ENCODE results near the gene TRIM2.

The TRIM2 gene

DNA sequence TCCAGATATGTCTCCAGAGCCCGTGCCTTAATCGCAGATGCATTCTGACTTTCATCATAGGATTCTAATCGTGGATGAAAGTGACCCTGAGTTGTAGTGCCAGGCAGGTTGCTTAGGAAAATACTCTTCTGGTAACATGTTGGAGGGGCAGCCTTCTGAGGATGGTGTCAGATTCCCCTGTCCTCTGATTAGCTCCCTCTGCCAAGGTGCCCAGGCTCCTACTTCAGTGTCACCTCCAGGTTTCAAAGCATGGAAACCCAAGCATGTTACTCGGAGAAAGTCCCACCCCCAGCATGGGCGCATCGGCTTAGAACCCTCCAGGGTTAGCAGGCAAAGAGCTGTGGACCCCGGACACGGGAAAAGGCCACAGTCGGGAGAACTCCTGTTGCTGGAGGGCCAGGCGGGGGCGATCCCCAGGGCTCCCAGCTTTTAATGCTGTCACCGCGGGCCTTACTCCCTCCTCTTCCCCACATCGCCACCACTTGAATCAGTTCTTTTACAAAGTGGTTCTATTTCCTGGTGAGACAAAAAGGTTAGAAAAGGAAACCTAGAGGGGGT is 44.5 kb downstream of the TRIM2 start:
- peak in 1 of 2 donors; percentile 7 for DNase-seq (ENCODE audit: low read depth in 2 of 2)

DNA sequence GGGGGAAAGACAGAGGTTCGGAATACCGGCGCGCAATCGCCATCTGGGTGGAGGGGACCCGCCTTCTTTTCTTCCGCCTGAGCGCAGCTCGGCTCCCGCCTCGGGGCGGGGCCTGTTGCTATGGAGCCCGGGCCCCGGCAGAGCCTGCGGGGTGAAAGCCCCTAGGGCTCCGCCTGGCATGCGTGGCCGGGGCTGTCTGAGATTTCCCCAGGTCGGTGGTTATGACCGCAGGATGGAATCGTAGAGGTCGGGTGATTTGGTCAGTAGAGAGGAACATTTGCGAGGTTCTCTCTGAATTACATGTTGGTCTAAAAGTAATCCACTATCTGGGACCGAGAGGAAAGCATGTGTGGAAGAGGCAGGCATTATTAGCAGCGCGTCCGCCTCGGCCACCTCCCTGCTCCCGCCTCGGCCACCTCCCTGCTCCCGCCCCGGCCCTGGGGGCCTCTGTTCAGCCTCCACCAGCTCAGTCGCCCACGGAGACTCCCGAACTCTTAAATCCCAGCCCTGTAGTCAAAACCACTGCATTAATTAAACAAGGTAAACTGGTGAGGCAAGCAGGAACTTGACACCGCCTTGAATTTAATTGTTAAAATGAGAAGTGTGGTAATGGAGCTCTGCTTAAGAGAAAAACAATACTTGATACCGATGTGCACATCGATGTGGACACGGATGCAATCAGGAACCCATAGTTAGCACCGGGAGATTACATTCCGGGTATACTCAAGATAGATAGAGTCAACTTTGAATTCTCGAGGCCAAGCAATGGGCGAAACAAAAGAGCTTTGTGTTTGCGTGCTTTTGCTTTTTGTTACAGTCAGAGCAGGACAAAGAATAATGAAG is 45.2 kb downstream of the TRIM2 start:
- DNase-seq (ENCODE audit: low read depth in 2 of 2) = peak; percentile 73

DNA sequence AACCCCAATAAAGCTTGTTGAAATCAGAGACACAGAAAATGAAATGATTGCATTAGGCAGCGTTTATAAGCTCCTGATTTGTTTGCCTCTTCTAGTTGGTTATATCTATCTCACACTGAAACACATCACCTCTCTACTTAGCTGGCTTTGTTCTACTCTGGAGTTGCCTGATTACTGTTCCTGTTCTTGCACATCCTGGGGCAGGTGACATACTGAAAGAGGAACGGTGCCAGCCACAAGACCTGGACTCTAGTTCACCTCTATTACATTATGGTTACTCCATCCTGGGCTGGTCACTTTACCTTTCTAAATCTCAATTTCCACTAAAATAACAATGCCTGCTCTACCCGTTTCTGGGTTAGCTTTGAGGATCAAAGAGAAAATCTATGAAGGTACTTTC is 47.9 kb downstream of the TRIM2 start:
- no peak for DNase-seq (ENCODE audit: low read depth in 2 of 2)

DNA sequence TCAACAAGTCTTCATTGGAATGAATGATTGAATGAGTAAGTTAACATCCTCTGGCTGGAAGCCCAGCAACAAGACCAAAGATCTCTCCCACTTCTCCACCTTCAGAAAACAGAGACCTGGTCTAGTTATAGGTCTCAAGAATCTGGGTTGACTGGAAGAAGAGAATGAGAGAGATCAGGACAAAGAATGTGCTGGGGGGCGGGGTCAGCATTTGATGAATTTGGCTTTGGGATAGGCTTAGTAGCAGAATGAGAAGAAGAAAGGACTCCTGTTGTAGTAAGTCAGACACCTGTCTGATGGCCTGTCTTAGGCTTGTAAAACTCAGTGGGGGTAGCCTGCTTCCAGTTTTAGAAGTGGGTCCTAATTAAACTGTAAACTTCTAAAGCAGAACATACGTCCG is 51.0 kb downstream of the TRIM2 start:
- DNase-seq (ENCODE audit: low read depth in 2 of 2) = no peak

DNA sequence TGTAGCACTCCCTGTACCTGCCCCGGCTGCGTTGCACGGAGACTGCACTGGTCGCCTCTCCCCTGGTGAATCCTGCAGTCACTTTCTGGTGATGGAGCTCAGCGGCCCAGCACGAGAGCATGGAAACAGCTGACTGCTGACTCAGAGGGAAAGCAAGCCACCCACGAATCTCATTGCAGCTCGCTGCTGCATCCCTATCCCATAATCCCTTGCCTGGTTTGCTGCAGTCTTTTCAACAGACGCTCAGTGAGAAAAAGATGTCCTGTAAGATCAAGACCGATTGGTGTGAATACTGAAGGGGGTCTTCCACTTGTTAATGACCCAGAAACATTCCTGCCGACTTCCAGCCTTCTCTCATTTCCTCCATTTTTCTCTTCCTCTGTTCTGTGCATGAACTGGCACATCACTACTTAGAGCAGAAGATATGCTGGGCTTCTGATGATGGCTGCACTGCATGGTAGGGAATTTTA is 52.9 kb downstream of the TRIM2 start:
- peak; percentile 11 to 13 for DNase-seq (ENCODE audit: low read depth in 2 of 2)

DNA sequence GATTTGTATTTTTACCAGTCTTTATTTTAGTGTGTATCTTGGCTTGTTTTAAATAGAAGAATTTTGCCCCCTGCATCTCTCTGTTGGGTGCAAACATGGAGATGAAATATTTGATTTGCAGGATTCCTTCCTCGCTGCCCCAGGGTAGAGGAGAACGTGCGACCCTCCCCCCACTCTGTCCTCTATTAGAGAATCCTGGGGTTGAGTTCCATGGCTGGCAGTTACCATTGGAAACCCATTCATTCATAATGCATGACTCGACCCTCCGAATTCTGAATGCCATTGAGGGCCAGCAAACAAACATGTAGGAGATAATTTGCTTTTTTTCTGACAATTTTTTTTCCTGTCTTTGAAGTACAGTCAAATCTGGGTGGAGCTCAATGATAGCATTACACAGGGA is 53.7 kb downstream of the TRIM2 start:
- DNase-seq (ENCODE audit: low read depth in 2 of 2) = no peak

DNA sequence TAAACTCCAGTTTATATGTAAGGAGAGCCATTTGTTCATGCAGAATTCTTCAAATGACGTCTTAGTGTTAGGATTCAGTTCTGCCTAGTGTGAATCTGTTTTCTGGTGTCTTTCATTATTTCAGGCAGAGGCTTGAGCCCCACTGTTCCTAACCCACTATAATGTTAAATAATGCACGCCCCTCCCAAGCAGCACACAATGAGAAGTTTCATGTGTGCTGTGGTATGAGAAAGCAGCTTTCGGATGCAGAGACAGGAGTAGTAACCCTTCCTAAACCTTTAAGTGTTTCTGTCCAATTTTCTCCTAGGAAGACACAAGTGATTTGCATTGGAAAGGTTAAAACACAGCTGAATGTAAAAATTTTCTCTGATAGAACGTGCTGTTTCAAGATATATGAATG is 54.5 kb downstream of the TRIM2 start:
- no peak for DNase-seq (ENCODE audit: low read depth in 2 of 2)

DNA sequence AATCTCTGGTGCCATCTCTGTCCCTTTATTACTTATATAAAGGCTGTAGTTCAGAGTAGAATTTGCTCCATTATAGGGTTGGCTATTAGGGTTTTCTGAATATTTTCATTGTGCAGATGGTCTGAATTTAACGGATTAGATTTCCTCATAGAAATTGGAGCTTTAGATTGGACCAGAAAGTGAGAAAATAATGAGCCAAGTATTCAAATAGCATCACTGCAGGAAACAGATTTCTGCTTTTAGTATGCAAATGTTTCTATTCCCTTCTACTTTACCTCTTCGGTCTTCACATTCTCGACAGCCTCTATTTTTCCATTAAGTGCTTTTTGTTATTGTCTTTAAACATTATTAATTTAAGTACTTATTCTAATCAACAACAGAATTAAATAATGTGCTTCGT is 55.4 kb downstream of the TRIM2 start:
- DNase-seq (ENCODE audit: low read depth in 2 of 2) = no peak

DNA sequence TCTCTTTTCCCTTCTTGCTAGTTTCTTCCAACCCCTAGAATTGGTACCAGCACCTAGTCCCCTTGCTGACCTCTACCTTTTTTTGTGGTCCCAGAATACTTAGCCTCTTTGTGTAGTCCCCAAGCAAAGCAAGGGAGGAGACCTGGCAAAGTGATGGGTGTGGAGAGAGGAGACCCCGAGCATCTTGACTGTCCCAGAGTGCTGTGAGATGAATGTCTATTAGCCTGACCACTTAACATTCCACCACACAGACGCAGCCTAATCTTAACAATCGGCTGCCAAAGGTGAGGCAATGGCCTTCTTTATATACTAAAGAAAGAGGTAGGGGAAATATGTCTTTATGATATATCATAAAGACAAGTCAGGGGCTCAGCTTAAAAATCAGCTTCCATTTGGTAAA is 55.9 kb downstream of the TRIM2 start:
- no peak for DNase-seq (ENCODE audit: low read depth in 2 of 2)

DNA sequence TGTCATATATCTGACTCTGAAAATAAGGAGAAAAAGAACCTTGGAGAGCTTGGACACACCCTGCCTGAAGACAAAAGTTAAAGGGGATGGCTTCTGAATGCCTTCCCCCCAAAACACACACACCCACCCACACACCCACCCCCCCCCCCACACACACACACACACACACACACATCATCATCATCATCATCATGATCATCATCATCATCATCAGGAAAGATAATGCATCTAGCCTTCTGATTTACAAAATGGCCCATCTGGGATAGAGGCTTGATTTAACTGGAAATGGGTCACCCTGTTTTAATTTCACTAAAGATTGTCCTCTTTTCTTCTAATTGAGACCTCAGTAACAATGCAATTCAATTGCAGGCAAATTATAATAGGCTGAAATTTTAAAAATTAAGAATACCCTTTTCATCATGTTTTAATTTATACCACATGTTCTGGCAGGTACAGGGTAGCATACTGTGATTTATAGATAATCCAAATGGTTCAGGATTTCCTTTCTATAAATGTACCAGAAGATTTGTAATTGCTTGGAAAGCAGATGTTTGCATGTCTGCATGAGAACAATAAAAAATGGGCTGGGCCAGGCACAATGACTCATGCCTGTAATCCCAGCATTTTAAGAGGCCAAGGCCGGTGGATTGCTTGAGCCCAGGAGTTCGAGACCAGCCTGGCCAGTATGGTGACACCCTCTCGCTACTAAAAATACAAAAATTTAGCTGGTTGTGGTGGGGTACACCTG is 56.5 kb downstream of the TRIM2 start:
- DNase-seq (ENCODE audit: low read depth in 2 of 2) = no peak

DNA sequence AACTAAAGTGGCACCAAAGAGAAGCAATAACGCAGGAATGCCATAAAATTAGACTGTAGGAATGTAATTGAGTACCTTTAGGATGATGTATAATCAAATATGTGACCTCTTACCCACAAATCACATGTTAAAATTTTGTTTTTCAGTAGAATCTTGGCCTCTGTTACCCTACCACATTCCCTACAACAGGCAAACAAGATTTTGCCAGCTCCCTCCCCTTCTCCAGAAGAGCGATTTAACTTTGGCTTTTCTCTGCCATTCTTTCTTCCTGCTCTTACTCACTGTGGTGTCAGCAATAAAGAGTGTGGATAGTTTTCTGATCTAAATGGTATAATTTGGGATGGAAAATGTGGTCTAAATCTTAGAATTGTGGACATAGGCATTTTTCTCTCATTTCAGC is 57.2 kb downstream of the TRIM2 start:
- DNase-seq (ENCODE audit: low read depth in 2 of 2) = no peak

DNA sequence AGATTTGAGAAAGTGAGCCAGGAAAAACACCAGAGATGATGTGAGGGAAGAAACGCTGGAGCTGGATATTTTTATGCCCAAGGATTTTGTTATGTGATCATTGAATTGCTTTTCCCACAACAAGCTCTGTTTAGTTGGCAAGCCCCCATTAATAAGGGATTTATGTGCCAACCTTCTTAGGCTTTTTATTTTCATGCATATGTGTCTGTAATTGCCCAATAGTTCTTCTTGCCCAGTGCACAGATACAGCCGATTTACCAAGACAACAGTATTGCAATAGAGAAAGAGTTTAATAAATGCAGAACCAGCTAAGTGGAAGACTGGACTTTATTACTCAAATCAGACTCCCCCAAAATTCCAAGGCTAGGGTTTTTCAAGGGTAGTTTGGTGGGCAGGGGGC is 57.7 kb downstream of the TRIM2 start:
- no peak for DNase-seq (ENCODE audit: low read depth in 2 of 2)

DNA sequence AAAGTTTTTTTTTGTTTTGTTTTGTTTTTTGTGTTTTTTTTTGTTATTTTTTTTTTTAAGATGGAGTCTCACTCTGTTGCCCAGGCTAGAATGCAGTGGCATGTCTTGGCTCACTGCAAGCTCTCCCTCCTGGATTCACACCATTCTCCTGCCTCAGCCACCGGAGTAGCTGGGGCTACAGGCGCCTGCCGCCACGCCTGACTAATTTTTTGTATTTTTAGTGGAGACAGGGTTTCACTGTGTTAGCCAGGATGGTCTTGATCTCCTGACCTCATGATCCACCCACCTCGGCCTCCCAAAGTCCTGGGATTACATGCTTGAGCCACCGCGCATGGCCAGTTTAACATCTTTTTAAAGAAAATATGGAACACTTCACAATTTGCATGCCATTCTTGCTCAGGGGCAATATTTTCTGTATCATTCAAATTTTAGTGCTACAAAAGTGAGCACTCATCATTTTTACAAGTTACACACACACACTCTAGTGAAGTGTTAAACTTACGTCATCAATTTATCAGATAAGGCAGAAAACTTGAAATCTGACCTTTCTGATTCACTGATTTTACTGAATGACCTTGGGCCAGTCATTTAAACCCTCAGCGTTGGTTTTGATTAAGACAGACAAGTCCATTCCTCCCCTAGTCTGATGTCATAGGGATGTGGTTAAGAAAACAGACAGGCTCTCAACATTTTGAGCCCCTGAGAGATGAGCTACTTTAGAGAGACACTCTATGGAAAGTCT is 61.2 kb downstream of the TRIM2 start:
- DNase-seq (ENCODE audit: low read depth in 2 of 2) = no peak

DNA sequence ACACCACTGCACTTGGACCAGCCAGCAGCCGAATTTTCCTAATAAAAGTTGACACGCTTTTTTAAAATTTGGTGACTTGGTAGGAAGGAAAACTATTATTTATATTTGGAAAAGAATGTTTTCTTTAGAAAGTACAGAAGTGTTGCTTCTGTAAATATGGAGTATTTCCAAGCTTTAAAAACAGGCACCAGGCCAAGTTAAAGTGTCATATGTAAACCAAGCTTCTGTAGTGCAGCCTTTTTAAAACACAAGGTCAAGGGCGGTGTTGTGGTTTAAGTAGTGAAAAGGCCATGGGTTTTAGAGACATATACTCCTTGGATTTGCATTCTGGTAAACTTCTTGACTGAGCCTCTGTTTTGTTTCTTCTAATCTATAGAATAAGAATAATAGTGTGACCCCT is 62.7 kb downstream of the TRIM2 start:
- DNase-seq (ENCODE audit: low read depth in 2 of 2) = no peak

DNA sequence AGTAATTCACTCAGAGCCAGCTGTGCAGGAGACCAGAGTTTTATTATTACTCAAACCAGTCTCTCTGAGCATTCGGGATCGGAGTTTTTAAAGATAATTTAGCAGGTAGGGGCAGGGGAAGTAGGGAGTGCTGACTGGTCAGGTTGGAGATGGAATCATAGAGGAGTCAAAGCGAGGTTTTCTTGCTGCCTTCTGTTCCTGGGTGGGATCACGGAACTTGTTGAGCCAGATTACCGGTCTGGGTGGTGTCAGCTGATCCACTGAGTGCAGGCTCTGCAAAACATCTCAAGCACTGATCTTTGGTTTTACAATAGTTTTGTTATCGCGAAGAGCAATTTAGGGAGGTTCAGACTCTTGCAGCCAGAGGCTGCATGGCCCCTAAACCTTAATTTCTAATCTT is 63.6 kb downstream of the TRIM2 start:
- DNase-seq (ENCODE audit: low read depth in 2 of 2) = no peak

DNA sequence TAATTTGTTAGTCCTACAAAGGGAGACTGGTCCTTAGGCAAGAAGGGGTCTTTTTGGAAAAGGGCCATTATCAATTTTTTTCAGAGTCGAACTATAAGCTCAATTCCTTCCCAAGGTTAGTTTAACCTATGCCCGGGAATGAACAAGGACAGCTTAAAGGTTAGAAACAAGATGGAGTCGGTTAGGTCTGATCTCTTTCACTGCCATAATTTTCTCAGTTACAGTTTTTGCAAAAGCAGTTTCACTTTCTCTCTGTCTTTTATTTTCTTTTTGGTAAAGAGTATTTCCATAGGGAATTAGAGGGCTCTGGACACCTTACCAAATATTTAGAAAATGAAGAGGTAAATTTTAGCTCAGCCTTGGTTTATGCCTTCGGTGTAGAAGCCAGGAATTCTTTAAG is 64.1 kb downstream of the TRIM2 start:
- DNase-seq (ENCODE audit: low read depth in 2 of 2) = no peak

DNA sequence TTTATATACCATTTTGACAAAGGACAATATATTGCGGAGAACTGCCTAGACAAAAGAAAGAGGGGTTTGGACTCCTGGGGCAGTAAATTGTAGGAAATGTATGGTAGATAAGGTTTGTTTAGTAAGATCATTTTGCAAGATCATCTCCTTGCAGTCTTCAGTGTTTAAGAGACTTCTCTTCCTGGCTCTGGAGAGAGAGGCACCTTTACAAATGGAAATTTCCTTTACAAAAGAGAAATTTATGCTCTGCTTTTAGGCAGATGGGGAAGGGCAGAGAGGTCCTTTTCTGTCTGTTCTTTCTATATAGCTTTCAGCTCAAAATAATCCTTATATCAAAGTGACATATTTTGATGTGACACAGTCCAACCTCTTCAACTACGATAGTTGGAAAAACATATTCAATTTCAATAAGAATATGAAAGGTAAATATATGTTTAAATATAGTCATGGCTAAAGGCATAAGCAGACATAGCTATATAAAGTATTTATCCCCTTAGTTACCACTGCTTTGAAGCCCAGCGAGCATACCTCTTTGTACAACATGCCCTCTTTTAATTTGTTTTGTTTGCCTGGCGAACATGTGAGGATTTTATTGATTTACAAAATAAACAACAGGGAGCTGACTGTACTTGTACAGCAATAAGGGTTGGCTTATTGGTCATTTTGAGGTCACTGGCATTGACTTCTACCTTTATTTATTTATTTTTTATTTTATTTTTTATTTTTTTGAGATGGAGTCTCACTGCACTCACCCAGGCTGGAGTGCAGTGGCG is 65.2 kb downstream of the TRIM2 start:
- no peak for DNase-seq (ENCODE audit: low read depth in 2 of 2)

DNA sequence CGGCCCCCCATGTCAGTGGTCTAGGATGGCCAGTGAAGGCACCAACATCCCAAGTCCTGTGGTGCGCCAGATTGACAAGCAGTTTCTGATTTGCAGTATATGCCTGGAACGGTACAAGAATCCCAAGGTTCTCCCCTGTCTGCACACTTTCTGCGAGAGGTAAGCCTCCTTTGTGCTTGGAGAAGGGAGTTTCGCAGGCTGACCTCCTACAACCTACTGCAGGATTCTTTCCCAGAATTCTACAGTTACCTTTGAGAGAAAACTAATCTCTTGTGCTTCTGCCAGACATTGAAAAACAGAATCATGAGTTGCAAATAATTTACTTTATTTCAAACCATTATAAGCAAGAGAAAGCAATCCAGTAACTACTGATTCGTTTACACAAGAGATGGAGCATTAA is 66.1 kb downstream of the TRIM2 start:
- no peak for DNase-seq (ENCODE audit: low read depth in 2 of 2)

DNA sequence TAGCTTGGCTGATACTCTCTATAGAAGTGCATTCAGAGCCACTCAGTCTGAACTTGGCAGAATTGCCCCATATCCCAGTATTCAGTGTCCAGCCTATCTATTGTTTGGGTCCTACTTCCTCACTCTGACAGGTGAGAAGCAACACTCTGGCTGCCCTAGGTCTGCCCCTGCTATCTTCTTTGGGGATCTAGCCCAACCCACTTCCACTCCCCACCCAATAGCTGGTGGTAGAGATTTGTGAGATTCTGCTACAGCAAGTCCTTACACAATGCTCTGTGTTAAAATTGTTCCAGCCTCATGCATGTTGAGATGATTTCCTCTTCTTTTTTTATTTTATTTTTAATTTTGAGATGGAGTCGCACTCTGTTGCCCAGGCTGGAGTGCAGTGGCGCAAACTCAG is 67.6 kb downstream of the TRIM2 start:
- DNase-seq (ENCODE audit: low read depth in 2 of 2) = no peak

DNA sequence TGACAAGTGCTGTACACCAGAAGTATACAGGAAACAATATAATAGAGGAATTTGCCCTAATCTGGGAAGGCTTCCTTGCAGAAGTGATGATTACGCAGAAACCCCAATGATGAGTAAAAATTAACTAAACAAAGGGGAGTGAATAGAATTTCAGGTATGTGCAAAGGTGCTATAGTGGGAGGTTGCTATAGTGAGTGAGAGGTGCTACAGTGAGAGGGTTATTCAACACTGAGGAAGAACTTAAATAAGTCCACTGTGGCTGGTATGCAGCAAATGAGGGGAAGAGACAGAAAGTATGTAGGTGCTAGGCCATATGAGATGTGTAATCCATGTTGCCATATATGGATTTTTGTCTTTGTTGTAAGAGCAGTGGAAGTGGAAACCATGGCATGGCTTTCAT is 69.5 kb downstream of the TRIM2 start:
- DNase-seq (ENCODE audit: low read depth in 2 of 2) = no peak

DNA sequence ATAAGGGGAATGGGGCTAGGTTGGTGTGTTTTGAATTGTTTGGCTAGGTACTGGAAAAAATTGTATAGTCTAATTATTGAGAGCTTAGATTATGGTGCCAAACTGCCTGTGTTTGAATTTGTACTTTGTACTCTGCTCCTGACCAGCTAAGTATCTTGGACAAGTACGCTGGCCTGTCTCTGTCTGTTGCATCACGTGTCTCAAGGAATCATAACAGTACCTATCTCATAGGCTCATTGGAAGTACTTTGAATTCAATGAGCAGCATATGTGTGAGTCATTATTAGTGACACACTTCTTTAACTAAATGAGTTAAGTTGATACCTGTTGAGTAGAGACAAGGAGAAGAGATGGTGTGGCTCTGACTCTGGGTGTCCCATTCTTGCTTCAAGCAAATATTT is 70.7 kb downstream of the TRIM2 start:
- DNase-seq (ENCODE audit: low read depth in 2 of 2) = no peak
